CD8-positive, alpha-beta memory T cell (primary cell): ENCODE data around the gene NHERF2. TPM values are rescaled to one million over a fixed set of nuclear protein-coding genes. Genes with fewer than 3 reads are reported as not detected.

Source experiments
- CTCF ChIA-PET: fragments of 350-600 bp; sonication (Branson Sonifier 250); formaldehyde crosslinking; loops from one replicate; lab custom pipeline; 2021; ENCODE audit warnings: antibody characterized with exemption; lab: Charles Lee
- POLR2A ChIA-PET: fragments of 350-600 bp; sonication (Branson Sonifier 250); formaldehyde crosslinking; loops from one replicate; lab custom pipeline; 2021; ENCODE audit warnings: antibody characterized with exemption; lab: Charles Lee
- DNase-seq, 5 donors: peaks; one replicate each; pipeline versions ENCODE4 v3.0.0 to v3.0.0-alpha.2; 2020 to 2022; ENCODE audit warnings: mixed read lengths in 1 of 5
- H3K27ac ChIP-seq: one replicate; pipeline ENCODE4 v1.7.0; 2013; ENCODE audit warnings: low read depth, mild to moderate bottlenecking, low read length, moderate library complexity
- H3K27me3 ChIP-seq: 2 replicates; pipeline ENCODE4 v1.7.0; 2013; ENCODE audit warnings: low read length, mild to moderate bottlenecking; ENCODE audit not compliant: insufficient read depth, poor library complexity, severe bottlenecking
- H3K36me3 ChIP-seq: 2 replicates; pipeline ENCODE4 v1.7.0; 2013; ENCODE audit warnings: mild to moderate bottlenecking, low read length, moderate library complexity; ENCODE audit not compliant: insufficient read depth
- H3K4me1 ChIP-seq: 2 replicates; pipeline ENCODE4 v1.7.0; 2013; ENCODE audit warnings: mild to moderate bottlenecking, low read length, moderate library complexity; ENCODE audit not compliant: insufficient read depth
- H3K4me3 ChIP-seq: 2 replicates; pipeline ENCODE4 v1.7.0; 2013; ENCODE audit warnings: mild to moderate bottlenecking, low read length
- H3K9me3 ChIP-seq: 2 replicates; pipeline ENCODE4 v1.7.0; 2013; ENCODE audit warnings: mild to moderate bottlenecking, low read length
- H3K27ac Mint-ChIP-seq, 8 donors: one replicate each; pipeline ENCODE4 v1.8.0; 2020 to 2021; ENCODE audit warnings: mixed read lengths in 8 of 8, mild to moderate bottlenecking in 6 of 8, inconsistent platforms in 3 of 8, moderate library complexity in 3 of 8
- H3K27me3 Mint-ChIP-seq, 2 donors: one replicate each; pipeline ENCODE4 v1.8.0; 2020 to 2021; ENCODE audit warnings: mixed read lengths in 2 of 2, mild to moderate bottlenecking in 1 of 2, moderate library complexity in 1 of 2
- H3K36me3 Mint-ChIP-seq, 3 donors: one replicate each; pipeline ENCODE4 v1.8.0; 2020 to 2021; ENCODE audit warnings: mixed read lengths in 3 of 3, inconsistent platforms in 1 of 3, mild to moderate bottlenecking in 1 of 3
- H3K4me1 Mint-ChIP-seq, 3 donors: one replicate each; pipeline ENCODE4 v1.8.0; 2020 to 2021; ENCODE audit warnings: mixed read lengths in 3 of 3, inconsistent platforms in 1 of 3, mild to moderate bottlenecking in 1 of 3
- H3K4me3 Mint-ChIP-seq, 7 donors: one replicate each; pipeline ENCODE4 v1.8.0; 2020 to 2021; ENCODE audit warnings: mixed read lengths in 7 of 7, mild to moderate bottlenecking in 6 of 7, moderate library complexity in 4 of 7, inconsistent platforms in 2 of 7
- H3K9me3 Mint-ChIP-seq, 5 donors: one replicate each; pipeline ENCODE4 v1.8.0; 2020 to 2022; ENCODE audit warnings: mixed read lengths in 5 of 5, mild to moderate bottlenecking in 3 of 5, moderate library complexity in 2 of 5, inconsistent platforms in 1 of 5
- polyA plus RNA-seq: library from polyadenylated mRNA; unstranded; fragments of 300-500 nt; fragmentation: Illumina TruSeq; gene quantifications from one replicate; pipeline ENCODE4 v1.2.3, GENCODE V29; 2021
- total RNA-seq, 2 experiments: library from RNA; stranded (reverse); gene quantifications; one replicate each; pipeline ENCODE4 v1.2.3, GENCODE V29; 2021

Gene NHERF2
- total and polyA plus RNA-seq, 3 experiments from 2014 or later = 0.51 to 4.1 (median 3.0) TPM

- H3K4me3 Mint-ChIP-seq = no peak overlapping the region
- Histone ChIP-seq H3K4me3 (no peak overlapping the region), H3K36me3 (peaks cover 12% of the 10 kb centered on the region), H3K27me3 (no peaks in the 10 kb centered on the region), H3K9me3 (no peaks in the 10 kb centered on the region), H3K4me1 (peaks cover 32% of the 10 kb centered on the region), H3K27ac (peak overlapping the region; percentile 54)
- peaks cover 0 to 35% (median 2%) of the 10 kb centered on the region in 3 donors for H3K36me3 Mint-ChIP-seq
- ChIA-PET POLR2A (interaction anchor here (0.6 to 1.0 kb wide), 5 partner anchors 10 to 169 kb away, joined by 3 to 4 read pairs (median 3); partner anchors contain the start of gene RPS2), CTCF (interaction anchor here (0.6 to 3.1 kb wide), 22 partner anchors 9 to 247 kb away, joined by 3 to 23 read pairs (median 3); partner anchors contain the start of genes ECI1, NDUFB10, NOXO1 and NTHL1)
- no peaks in the 10 kb centered on the region for H3K27me3 Mint-ChIP-seq
- H3K27ac Mint-ChIP-seq = peak overlapping the region in 1 of 8 donors; percentile 81
- peaks cover 20 to 54% (median 24%) of the 10 kb centered on the region in 3 donors for H3K4me1 Mint-ChIP-seq
- no peaks in the 10 kb centered on the region for H3K9me3 Mint-ChIP-seq
- DNase-seq = peak; percentile 74 to 88 (median 79)
Measured at GRCh38 chr16:2003827-2004641, 22.7 kb upstream of the NHERF2 start.

- H3K27me3 ChIP-seq = no peaks in the 10 kb centered on the region
- Mint-ChIP-seq H3K9me3 (no peaks in the 10 kb centered on the region), H3K4me1 (peaks cover 22 to 56% (median 24%) of the 10 kb centered on the region in 3 donors), H3K27ac (peak overlapping the region in 1 of 8 donors; percentile 54), H3K36me3 (peaks cover 0 to 34% (median 2%) of the 10 kb centered on the region in 3 donors), H3K4me3 (no peak overlapping the region), H3K27me3 (no peaks in the 10 kb centered on the region)
- no peaks in the 10 kb centered on the region for H3K9me3 ChIP-seq
- ChIA-PET CTCF (interaction anchor here (0.8 to 3.1 kb wide), 8 partner anchors 11 to 246 kb away, joined by 3 to 23 read pairs (median 4); partner anchors contain the start of genes ECI1, RPS2, TBL3 and TRAF7), POLR2A (interaction anchor here (0.6 to 0.9 kb wide), 4 partner anchors 11 to 168 kb away, joined by 3 read pairs; partner anchors contain the start of gene RPS2)
- H3K4me1 ChIP-seq = peaks cover 33% of the 10 kb centered on the region
- no peak overlapping the region for H3K27ac ChIP-seq
- no peak overlapping the region for H3K4me3 ChIP-seq
- peaks cover 12% of the 10 kb centered on the region for H3K36me3 ChIP-seq
- DNase-seq = no peak
Measured at GRCh38 chr16:2004795-2005517, 21.7 kb upstream of the NHERF2 start.

GRCh38 chr16:2005646-2006045, 21.1 kb upstream of the NHERF2 start:
- ChIA-PET CTCF (interaction anchor here (1.2 to 3.1 kb wide), 2 partner anchors 135 to 149 kb away, joined by 3 to 23 read pairs; no protein-coding TSS in a partner anchor), POLR2A (interaction anchor here (0.8 kb wide), 1 partner anchor 41 kb away, joined by 3 read pairs; the partner anchor contains the start of gene RPS2)
- Histone ChIP-seq H3K36me3 (peaks cover 12% of the 10 kb centered on the region), H3K9me3 (no peaks in the 10 kb centered on the region), H3K4me3 (no peak overlapping the region), H3K4me1 (peaks cover 40% of the 10 kb centered on the region), H3K27me3 (no peaks in the 10 kb centered on the region), H3K27ac (no peak overlapping the region)
- H3K27ac Mint-ChIP-seq = peak overlapping the region in 1 of 8 donors; percentile 54
- peaks cover 0 to 31% (median 2%) of the 10 kb centered on the region in 3 donors for H3K36me3 Mint-ChIP-seq
- peak overlapping the region in 2 of 7 donors; percentile 44 to 71 for H3K4me3 Mint-ChIP-seq
- no peaks in the 10 kb centered on the region for H3K27me3 Mint-ChIP-seq
- DNase-seq = no peak
- H3K4me1 Mint-ChIP-seq = peaks cover 28 to 62% (median 30%) of the 10 kb centered on the region in 3 donors
- no peaks in the 10 kb centered on the region for H3K9me3 Mint-ChIP-seq

DNA sequence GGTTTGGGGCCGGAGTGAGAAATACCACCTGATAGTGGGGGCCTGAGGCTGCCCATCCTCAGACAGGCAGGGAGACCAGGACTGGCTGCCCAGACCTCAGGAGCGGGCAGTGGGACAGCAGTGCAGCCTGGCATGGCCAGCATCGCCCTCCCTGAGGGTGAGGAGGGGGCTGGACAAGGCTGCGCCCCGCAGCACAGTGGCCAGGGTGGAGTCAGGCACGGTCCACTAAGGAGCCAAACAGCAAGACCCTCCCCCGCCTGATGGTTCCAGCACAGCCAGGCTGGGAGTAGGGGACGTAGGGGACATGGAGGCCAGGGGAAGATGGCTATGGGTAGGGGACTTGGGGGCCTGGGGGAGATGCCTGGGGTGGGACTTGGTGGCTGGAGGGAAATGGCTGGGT, 20.4 kb upstream of the NHERF2 start:
- ChIA-PET POLR2A (no interaction called here), CTCF (interaction anchor here (1.2 kb wide), 1 partner anchor 149 kb away, joined by 3 read pairs; no protein-coding TSS in a partner anchor)
- H3K27me3 Mint-ChIP-seq = no peaks in the 10 kb centered on the region
- Histone ChIP-seq H3K27me3 (no peaks in the 10 kb centered on the region), H3K4me3 (no peak overlapping the region), H3K9me3 (no peaks in the 10 kb centered on the region), H3K27ac (no peak overlapping the region), H3K36me3 (peaks cover 10% of the 10 kb centered on the region), H3K4me1 (peaks cover 42% of the 10 kb centered on the region)
- peaks cover 0 to 24% (median 0%) of the 10 kb centered on the region in 3 donors for H3K36me3 Mint-ChIP-seq
- H3K4me3 Mint-ChIP-seq = peak overlapping the region in 3 of 7 donors; percentile 37 to 83 (median 64)
- no peaks in the 10 kb centered on the region for H3K9me3 Mint-ChIP-seq
- H3K4me1 Mint-ChIP-seq = peaks cover 28 to 62% (median 30%) of the 10 kb centered on the region in 3 donors
- no peak for DNase-seq
- peak overlapping the region in 4 of 8 donors; percentile 55 to 84 (median 72) for H3K27ac Mint-ChIP-seq

GRCh38 chr16:2007081-2007836, 19.4 kb upstream of the NHERF2 start:
- ChIA-PET POLR2A (interaction anchor here (1.1 kb wide), 1 partner anchor 16 kb away, joined by 4 read pairs; no protein-coding TSS in a partner anchor), CTCF (interaction anchor here (1.2 kb wide), 1 partner anchor 15 kb away, joined by 3 read pairs; no protein-coding TSS in a partner anchor)
- Mint-ChIP-seq H3K27me3 (no peaks in the 10 kb centered on the region), H3K4me3 (peak overlapping the region; percentile 74 to 93 (median 88)), H3K4me1 (peaks cover 28 to 61% (median 30%) of the 10 kb centered on the region in 3 donors), H3K36me3 (peaks cover 0 to 17% (median 0%) of the 10 kb centered on the region in 3 donors), H3K27ac (peak overlapping the region; percentile 62 to 97 (median 90)), H3K9me3 (no peaks in the 10 kb centered on the region)
- peak overlapping the region; percentile 69 for H3K4me3 ChIP-seq
- DNase-seq = no peak
- no peaks in the 10 kb centered on the region for H3K27me3 ChIP-seq
- peaks cover 4% of the 10 kb centered on the region for H3K36me3 ChIP-seq
- H3K9me3 ChIP-seq = no peaks in the 10 kb centered on the region
- H3K27ac ChIP-seq = peak overlapping the region; percentile 79
- H3K4me1 ChIP-seq = peaks cover 42% of the 10 kb centered on the region

DNA sequence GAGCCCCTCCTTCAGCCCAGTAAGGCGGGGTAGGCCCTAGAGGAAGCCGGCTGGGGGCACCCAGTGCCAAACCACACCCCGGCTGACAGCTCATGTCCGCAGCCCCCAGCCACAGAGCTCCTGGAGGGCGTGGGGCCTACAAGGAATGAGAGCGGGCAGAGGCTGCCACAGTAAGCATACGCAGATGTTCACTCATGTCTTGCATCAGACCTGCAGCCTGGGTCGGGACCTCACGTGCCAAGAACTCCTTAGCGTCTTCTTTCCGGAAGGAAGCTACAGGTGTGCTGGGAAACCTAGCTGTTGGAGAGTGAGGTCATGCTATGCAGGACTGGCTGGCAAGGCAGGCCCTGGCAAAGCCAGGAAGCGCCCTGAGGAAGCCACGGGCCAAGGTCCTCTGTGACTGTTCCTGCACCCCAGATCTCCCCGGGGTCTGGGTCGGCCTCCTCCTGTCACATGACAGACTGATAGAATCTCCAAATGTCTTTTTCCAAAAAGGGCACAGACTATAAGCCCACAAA, 18.6 kb upstream of the NHERF2 start:
- CTCF ChIA-PET = interaction anchor here (1.2 kb wide), 1 partner anchor 14 kb away, joined by 3 read pairs; no protein-coding TSS in a partner anchor
- no peaks in the 10 kb centered on the region for H3K9me3 ChIP-seq
- H3K27ac Mint-ChIP-seq = peak overlapping the region; percentile 62 to 97 (median 92)
- peaks cover 28 to 59% (median 30%) of the 10 kb centered on the region in 3 donors for H3K4me1 Mint-ChIP-seq
- peak overlapping the region; percentile 69 for H3K4me3 ChIP-seq
- H3K27me3 ChIP-seq = no peaks in the 10 kb centered on the region
- H3K27ac ChIP-seq = peak overlapping the region; percentile 79
- no peaks in the 10 kb centered on the region for H3K27me3 Mint-ChIP-seq
- peaks cover 42% of the 10 kb centered on the region for H3K4me1 ChIP-seq
- H3K36me3 Mint-ChIP-seq = peaks cover 0 to 14% (median 0%) of the 10 kb centered on the region in 3 donors
- DNase-seq = peak in 1 of 5 donors; percentile 37
- no peaks in the 10 kb centered on the region for H3K9me3 Mint-ChIP-seq
- peak overlapping the region; percentile 74 to 93 (median 88) for H3K4me3 Mint-ChIP-seq
- POLR2A ChIA-PET = interaction anchor here (1.0 to 1.1 kb wide), 2 partner anchors 14 to 17 kb away, joined by 3 to 4 read pairs; no protein-coding TSS in a partner anchor
- H3K36me3 ChIP-seq = no peaks in the 10 kb centered on the region
